Spleen (tissue), 7 donors: ENCODE measurements around the gene CBY3.
A peak's percentile ranks its signal among the peaks of the same experiment; 100 is the strongest.
"Not testable (repeated sequence)": the region's sequence is repeated elsewhere in the genome, so short reads cannot be mapped to it uniquely, and the experiment has no call there.

Experiments
- POLR2A ChIP-seq, 3 donors: fragments of 450-650 bp; IDR thresholded peaks; one replicate each; pipeline ENCODE4 v1.5.1; 2017; ENCODE audit warnings: antibody characterized with exemption in 3 of 3, mild to moderate bottlenecking in 1 of 3
- POLR2AphosphoS5 ChIP-seq, 3 donors: sonication (generic); formaldehyde crosslinking; IDR thresholded peaks; one replicate each; pipeline ENCODE4 v1.5.1; 2017; ENCODE audit warnings: antibody characterized with exemption in 3 of 3
- TF ChIP-seq, protein P1 (sequence below), 11 experiments: fragments of 200-600 bp in 7 of 11; fragments of 450-650 bp in 4 of 11; sonication (generic) in 4 of 11; IDR thresholded peaks in 8 of 11; conservative IDR thresholded peaks in 3 of 11; 1 replicate in 7 of 11; 2 replicates in 4 of 11; pipeline versions ENCODE4 v1.4.0 to v1.8.0; 2016 to 2021; ENCODE audit warnings: antibody characterized with exemption in 11 of 11, inconsistent platforms in 4 of 11, mild to moderate bottlenecking in 1 of 11
- donor health status: DM: no; HTN: no; CAD: no; lungs with moderate emphysema.
- donor health status: DM: no; HTN: no; CAD: no.
- donor health status: DM: no; HTN: no; CAD: no.

DNA sequence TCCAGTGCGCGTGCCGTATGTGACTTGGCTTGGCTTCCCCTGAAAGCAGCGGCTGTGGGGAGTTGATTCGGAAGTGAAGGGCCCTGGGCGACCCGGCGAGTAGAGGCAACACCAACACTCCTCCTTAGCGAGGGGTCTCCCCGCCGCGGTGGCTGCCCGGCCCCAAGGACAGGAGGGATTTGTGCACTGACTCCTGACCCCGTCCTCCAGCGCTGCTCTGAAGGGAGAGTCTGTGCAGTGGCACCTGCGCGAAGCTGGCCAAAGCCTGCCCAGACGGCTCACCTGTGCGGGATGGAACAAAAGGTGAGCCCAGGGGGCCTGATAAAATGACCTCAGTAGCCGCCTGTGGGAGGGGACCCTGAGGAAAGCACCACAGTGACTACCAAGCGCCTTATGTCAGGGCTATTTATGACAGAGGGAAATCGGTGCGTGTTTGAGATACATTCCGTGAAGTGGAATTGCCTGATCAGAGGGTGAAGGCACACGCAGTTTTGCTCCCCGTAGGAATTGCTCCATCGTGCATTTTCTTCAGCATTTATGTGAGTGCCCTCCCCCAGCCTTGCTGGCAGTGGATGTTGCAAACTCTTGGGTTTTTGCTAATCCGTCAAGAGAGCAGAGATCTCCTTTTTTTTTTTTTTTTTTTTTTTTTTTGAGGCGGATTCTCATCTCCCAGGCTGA is 22.5 kb downstream of the CBY3 start:
- TF ChIP-seq, protein P1, sequence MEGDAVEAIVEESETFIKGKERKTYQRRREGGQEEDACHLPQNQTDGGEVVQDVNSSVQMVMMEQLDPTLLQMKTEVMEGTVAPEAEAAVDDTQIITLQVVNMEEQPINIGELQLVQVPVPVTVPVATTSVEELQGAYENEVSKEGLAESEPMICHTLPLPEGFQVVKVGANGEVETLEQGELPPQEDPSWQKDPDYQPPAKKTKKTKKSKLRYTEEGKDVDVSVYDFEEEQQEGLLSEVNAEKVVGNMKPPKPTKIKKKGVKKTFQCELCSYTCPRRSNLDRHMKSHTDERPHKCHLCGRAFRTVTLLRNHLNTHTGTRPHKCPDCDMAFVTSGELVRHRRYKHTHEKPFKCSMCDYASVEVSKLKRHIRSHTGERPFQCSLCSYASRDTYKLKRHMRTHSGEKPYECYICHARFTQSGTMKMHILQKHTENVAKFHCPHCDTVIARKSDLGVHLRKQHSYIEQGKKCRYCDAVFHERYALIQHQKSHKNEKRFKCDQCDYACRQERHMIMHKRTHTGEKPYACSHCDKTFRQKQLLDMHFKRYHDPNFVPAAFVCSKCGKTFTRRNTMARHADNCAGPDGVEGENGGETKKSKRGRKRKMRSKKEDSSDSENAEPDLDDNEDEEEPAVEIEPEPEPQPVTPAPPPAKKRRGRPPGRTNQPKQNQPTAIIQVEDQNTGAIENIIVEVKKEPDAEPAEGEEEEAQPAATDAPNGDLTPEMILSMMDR (IDR thresholded peaks at IDR 0.05 in 8 of 11, conservative IDR thresholded peaks at IDR 0.05 in 3 of 11): peak in 1 of 11 experiments; percentile 19
- not testable (repeated sequence) for TF ChIP-seq POLR2A, POLR2AphosphoS5 (IDR thresholded peaks at IDR 0.05)
